ENCODE results near the gene CHD9.
"Not testable (repeated sequence)": the region's sequence is repeated elsewhere in the genome, so short reads cannot be mapped to it uniquely, and the experiment has no call there.

CHD9 gene

GRCh38 chr16:53176434-53176833, 121.6 kb downstream of the CHD9 start (continued):
- no peak for TF ChIP-seq ZFP3 (CRISPR knock-in tag; IDR thresholded peaks at IDR 0.05)
- no peak for TF ChIP-seq BACH2 (CRISPR knock-in tag; IDR thresholded peaks at IDR 0.05; ENCODE audit: borderline replicate concordance)
- no peak for TF ChIP-seq ZNF70 (CRISPR knock-in tag; IDR thresholded peaks at IDR 0.05)
- no peak for TF ChIP-seq POU6F1 (CRISPR knock-in tag; IDR thresholded peaks at IDR 0.05; ENCODE audit: borderline replicate concordance, low read depth)

GRCh38 chr16:53183442-53183841, 128.7 kb downstream of the CHD9 start:
- no peak for TF ChIP-seq ZFP30 (CRISPR knock-in tag; IDR thresholded peaks at IDR 0.05)
- no peak for TF ChIP-seq SNAI2 (CRISPR knock-in tag; IDR thresholded peaks at IDR 0.05)
- no peak for TF ChIP-seq CSRNP3 (CRISPR knock-in tag; IDR thresholded peaks at IDR 0.05)
- no peak for TF ChIP-seq CREB5 (CRISPR knock-in tag; IDR thresholded peaks at IDR 0.05; ENCODE audit: low read depth)
- no peak for TF ChIP-seq ARNTL (CRISPR knock-in tag; IDR thresholded peaks at IDR 0.05; ENCODE audit: borderline replicate concordance, low read depth)
- ATAC-seq = no peak

GRCh38 chr16:53185741-53186140, 130.9 kb downstream of the CHD9 start:
- ATAC-seq = not testable (repeated sequence)

- ATAC-seq = no peak
- TF ChIP-seq ZNF565 (CRISPR knock-in tag; conservative IDR thresholded peaks at IDR 0.05; ENCODE audit: low read depth) (no peak), POU6F1 (CRISPR knock-in tag; IDR thresholded peaks at IDR 0.05; ENCODE audit: borderline replicate concordance, low read depth) (no peak), ZC3H10 (CRISPR knock-in tag; IDR thresholded peaks at IDR 0.05) (no peak), ZNF70 (CRISPR knock-in tag; IDR thresholded peaks at IDR 0.05) (no peak)
These were observed 133.0 kb downstream of the CHD9 start for GRCh38 chr16:53187775-53188174.

- no peak for ATAC-seq
- TF ChIP-seq GLIS3 (CRISPR knock-in tag; IDR thresholded peaks at IDR 0.05) (no peak), ZC3H10 (CRISPR knock-in tag; IDR thresholded peaks at IDR 0.05) (no peak), ZFP30 (CRISPR knock-in tag; IDR thresholded peaks at IDR 0.05) (no peak), PPARA (CRISPR knock-in tag; IDR thresholded peaks at IDR 0.05; ENCODE audit: borderline replicate concordance) (no peak), ARNTL (CRISPR knock-in tag; IDR thresholded peaks at IDR 0.05; ENCODE audit: borderline replicate concordance, low read depth) (no peak), TSHZ2 (CRISPR knock-in tag; IDR thresholded peaks at IDR 0.05) (no peak), PATZ1 (CRISPR knock-in tag; IDR thresholded peaks at IDR 0.05; ENCODE audit: borderline replicate concordance) (no peak), OSR1 (CRISPR knock-in tag; IDR thresholded peaks at IDR 0.05) (no peak), CREB5 (CRISPR knock-in tag; IDR thresholded peaks at IDR 0.05; ENCODE audit: low read depth) (no peak), ESRRG (CRISPR knock-in tag; IDR thresholded peaks at IDR 0.05) (no peak), CSRNP3 (CRISPR knock-in tag; IDR thresholded peaks at IDR 0.05) (no peak), ZNF8 (CRISPR knock-in tag; IDR thresholded peaks at IDR 0.05) (no peak), TOX (CRISPR knock-in tag; IDR thresholded peaks at IDR 0.05; ENCODE audit: borderline replicate concordance) (no peak)
These were observed 136.6 kb downstream of the CHD9 start for GRCh38 chr16:53191413-53191812.

Data from SK-N-SH treated with all-trans-retinoic acid at 6 μM for 48 hours (cell line).